ENCODE results near the gene RNF208. TPM values are rescaled to one million over a fixed set of nuclear protein-coding genes. Genes with fewer than 3 reads are reported as not detected.

RNF208 gene
- total RNA-seq, 1 donor from 2014 or later, result 4.3 TPM

- peak overlapping the region; percentile 80 for H3K27ac Mint-ChIP-seq (ENCODE audit: unreplicated experiment)
- no peaks in the 10 kb centered on the region for H3K27me3 Mint-ChIP-seq (ENCODE audit: low read depth, unreplicated experiment)
- peaks cover 15% of the 10 kb centered on the region for H3K36me3 Mint-ChIP-seq (ENCODE audit: low read depth, unreplicated experiment)
- Histone ChIP-seq H3K9me3 (ENCODE audit: insufficient read depth, low read depth, low read length) (no peaks in the 10 kb centered on the region), H3K27ac (ENCODE audit: low read depth, low read length) (no peak overlapping the region), H3K4me1 (ENCODE audit: insufficient read depth, low read length) (peaks cover 4% of the 10 kb centered on the region), H3K79me2 (ENCODE audit: insufficient read depth, low read length) (peaks cover 8% of the 10 kb centered on the region), H3K27me3 (ENCODE audit: insufficient read depth, low read length) (no peaks in the 10 kb centered on the region), H3K36me3 (ENCODE audit: insufficient read depth, low read length) (peaks cover 9% of the 10 kb centered on the region), H3K4me2 (ENCODE audit: low read length) (no peak overlapping the region), H4K20me1 (ENCODE audit: insufficient read depth, low read length) (peaks cover 48% of the 10 kb centered on the region), H3K9ac (ENCODE audit: low read length) (no peak overlapping the region), H2AFZ (ENCODE audit: low read depth, low read length) (no peak overlapping the region), H3K4me3 (ENCODE audit: insufficient read depth, low read depth, low read length) (no peak overlapping the region)
- H3K4me1 Mint-ChIP-seq (ENCODE audit: low read depth, unreplicated experiment), result peaks cover 6% of the 10 kb centered on the region
- H3K9me3 Mint-ChIP-seq (ENCODE audit: unreplicated experiment), result no peaks in the 10 kb centered on the region
- no peak overlapping the region for H3K4me3 Mint-ChIP-seq (ENCODE audit: unreplicated experiment)
- FAIRE-seq (no peak), DNase-seq (ENCODE audit: low read depth) (no peak)
- TF ChIP-seq CTCF (IDR thresholded peaks at IDR 0.05; ENCODE audit: insufficient read depth, low read depth, low read length) (no peak), EZH2 (IDR thresholded peaks at IDR 0.05; ENCODE audit: insufficient read depth, low read length) (no peak)
Observed at GRCh38 chr9:137270929-137271695, 49.1 kb upstream of the RNF208 start.

GRCh38 chr9:137269231-137269772 is 47.3 kb upstream of the RNF208 start:
- Mint-ChIP-seq H3K4me1 (ENCODE audit: low read depth, unreplicated experiment) (peaks cover 6% of the 10 kb centered on the region), H3K36me3 (ENCODE audit: low read depth, unreplicated experiment) (peaks cover 15% of the 10 kb centered on the region), H3K27me3 (ENCODE audit: low read depth, unreplicated experiment) (no peaks in the 10 kb centered on the region), H3K4me3 (ENCODE audit: unreplicated experiment) (no peak overlapping the region), H3K27ac (ENCODE audit: unreplicated experiment) (peak overlapping the region; percentile 69), H3K9me3 (ENCODE audit: unreplicated experiment) (no peaks in the 10 kb centered on the region)
- H3K9ac ChIP-seq (ENCODE audit: low read length), result no peak overlapping the region
- no peak overlapping the region for H3K4me3 ChIP-seq (ENCODE audit: insufficient read depth, low read depth, low read length)
- H3K4me1 ChIP-seq (ENCODE audit: insufficient read depth, low read length), result peaks cover 4% of the 10 kb centered on the region
- DNase-seq (ENCODE audit: low read depth) (no peak), FAIRE-seq (no peak)
- H3K9me3 ChIP-seq (ENCODE audit: insufficient read depth, low read depth, low read length), result no peaks in the 10 kb centered on the region
- peaks cover 45% of the 10 kb centered on the region for H4K20me1 ChIP-seq (ENCODE audit: insufficient read depth, low read length)
- H3K79me2 ChIP-seq (ENCODE audit: insufficient read depth, low read length), result peaks cover 18% of the 10 kb centered on the region
- no peak overlapping the region for H2AFZ ChIP-seq (ENCODE audit: low read depth, low read length)
- no peak overlapping the region for H3K27ac ChIP-seq (ENCODE audit: low read depth, low read length)
- peaks cover 9% of the 10 kb centered on the region for H3K36me3 ChIP-seq (ENCODE audit: insufficient read depth, low read length)
- TF ChIP-seq EZH2 (IDR thresholded peaks at IDR 0.05; ENCODE audit: insufficient read depth, low read length), result no peak
- TF ChIP-seq CTCF (IDR thresholded peaks at IDR 0.05; ENCODE audit: insufficient read depth, low read depth, low read length), result no peak
- H3K27me3 ChIP-seq (ENCODE audit: insufficient read depth, low read length), result no peaks in the 10 kb centered on the region
- H3K4me2 ChIP-seq (ENCODE audit: low read length), result no peak overlapping the region
